ENCODE data around the gene PNMA6F. TPM values are rescaled to one million over a fixed set of nuclear protein-coding genes. Genes with fewer than 3 reads are reported as not detected.

Gene PNMA6F
- total and polyA plus RNA-seq, 8 donors, result not detected

GRCh38 chrX:153318811-153319210, 2.8 kb downstream of the PNMA6F start:
- no peak overlapping the region for H3K27ac ChIP-seq
- peaks cover 0 to 13% of the 10 kb centered on the region in 2 donors for H3K27me3 ChIP-seq
- H3K9me3 ChIP-seq, result no peaks in the 10 kb centered on the region
- ATAC-seq (no peak), DNase-seq (no peak)
- H3K4me3 ChIP-seq, result no peak overlapping the region
- H3K36me3 ChIP-seq, result no peaks in the 10 kb centered on the region
- no peak for TF ChIP-seq CTCF (IDR thresholded peaks at IDR 0.05)
- intact Hi-C loops (cut with DNase I), result no loop called here
- H3K4me1 ChIP-seq, result no peaks in the 10 kb centered on the region

GRCh38 chrX:153317996-153318722, 3.4 kb downstream of the PNMA6F start:
- no peaks in the 10 kb centered on the region for H3K36me3 ChIP-seq
- no peak for DNase-seq
- no peak for ATAC-seq
- intact Hi-C loops (cut with DNase I), result no loop called here
- peaks cover 0 to 13% of the 10 kb centered on the region in 2 donors for H3K27me3 ChIP-seq
- no peaks in the 10 kb centered on the region for H3K4me1 ChIP-seq
- no peak for TF ChIP-seq CTCF (IDR thresholded peaks at IDR 0.05)
- no peak overlapping the region for H3K4me3 ChIP-seq
- no peaks in the 10 kb centered on the region for H3K9me3 ChIP-seq
- no peak overlapping the region for H3K27ac ChIP-seq

- no peak overlapping the region for H3K27ac ChIP-seq
- no peak for TF ChIP-seq CTCF (IDR thresholded peaks at IDR 0.05)
- H3K27me3 ChIP-seq, result peaks cover 0 to 13% of the 10 kb centered on the region in 2 donors
- no peak overlapping the region for H3K4me3 ChIP-seq
- intact Hi-C loops (cut with DNase I), result no loop called here
- no peak for DNase-seq
- H3K9me3 ChIP-seq, result no peaks in the 10 kb centered on the region
- H3K36me3 ChIP-seq, result no peaks in the 10 kb centered on the region
- ATAC-seq, result no peak
- no peaks in the 10 kb centered on the region for H3K4me1 ChIP-seq
Measured at GRCh38 chrX:153317306-153317705, 4.3 kb downstream of the PNMA6F start.

GRCh38 chrX:153312842-153313241, 8.7 kb downstream of the PNMA6F start:
- Histone ChIP-seq H3K4me1 (no peaks in the 10 kb centered on the region), H3K4me3 (no peak overlapping the region), H3K9me3 (no peaks in the 10 kb centered on the region), H3K36me3 (no peaks in the 10 kb centered on the region), H3K27ac (no peak overlapping the region), H3K27me3 (no peaks in the 10 kb centered on the region)
- ATAC-seq, result no peak
- TF ChIP-seq CTCF (IDR thresholded peaks at IDR 0.05), result no peak
- intact Hi-C loops (cut with DNase I), result no loop called here
- DNase-seq, result no peak

- H3K4me3 ChIP-seq, result no peak overlapping the region
- no peak for TF ChIP-seq CTCF (IDR thresholded peaks at IDR 0.05)
- H3K36me3 ChIP-seq, result no peaks in the 10 kb centered on the region
- DNase-seq (no peak), ATAC-seq (no peak)
- H3K9me3 ChIP-seq, result no peaks in the 10 kb centered on the region
- no peaks in the 10 kb centered on the region for H3K27me3 ChIP-seq
- intact Hi-C loops (cut with DNase I), result no loop called here
- H3K4me1 ChIP-seq, result no peaks in the 10 kb centered on the region
- H3K27ac ChIP-seq, result no peak overlapping the region
Measured at GRCh38 chrX:153312041-153312440, 9.5 kb downstream of the PNMA6F start.

Measured in left lung (tissue), 10 donors.